HepG2 (cell line): ENCODE data around the gene CD274. TPM values are rescaled to one million over a fixed set of nuclear protein-coding genes. Genes with fewer than 3 reads are reported as not detected.

Experiments used
- ARNT2 ChIP-seq: sonication (generic); formaldehyde crosslinking; IDR thresholded peaks from 2 replicates; pipeline ENCODE4 v1.8.0; 2022; ENCODE audit warnings: mild to moderate bottlenecking, low read depth, missing genetic modification reagents, moderate library complexity
- BRCA1 ChIP-seq: sonication (generic); formaldehyde crosslinking; IDR thresholded peaks from 2 replicates; pipeline ENCODE4 v1.4.0; 2020; ENCODE audit warnings: missing genetic modification reagents
- FOXA3 ChIP-seq: IDR thresholded peaks from 2 replicates; pipeline ENCODE4 v1.6.1; 2016; ENCODE audit warnings: missing genetic modification reagents, missing compliant biosample characterization
- HOXD1 ChIP-seq: sonication (generic); formaldehyde crosslinking; IDR thresholded peaks from 2 replicates; pipeline ENCODE4 v1.5.0; 2020; ENCODE audit warnings: missing genetic modification reagents
- KDM5B ChIP-seq: sonication (generic); formaldehyde crosslinking; IDR thresholded peaks from 2 replicates; pipeline ENCODE4 v1.4.0; 2020; ENCODE audit warnings: missing genetic modification reagents, mild to moderate bottlenecking, borderline replicate concordance
- MEIS2 ChIP-seq: sonication (generic); formaldehyde crosslinking; IDR thresholded peaks from 2 replicates; pipeline ENCODE4 v1.9.0; 2021; ENCODE audit warnings: mild to moderate bottlenecking, missing genetic modification reagents
- RFXANK ChIP-seq: IDR thresholded peaks from 2 replicates; pipeline ENCODE4 v1.6.1; 2016
- ZEB1 ChIP-seq: IDR thresholded peaks from 2 replicates; pipeline ENCODE4 v1.6.1; 2012; ENCODE audit warnings: mild to moderate bottlenecking, low read depth, inconsistent platforms; ENCODE audit not compliant: insufficient replicate concordance
- ZNF441 ChIP-seq: sonication (generic); formaldehyde crosslinking; IDR thresholded peaks from 2 replicates; pipeline ENCODE4 v1.7.0; 2021; ENCODE audit warnings: missing genetic modification reagents, borderline replicate concordance
- ZNF556 ChIP-seq: sonication (generic); formaldehyde crosslinking; IDR thresholded peaks from 2 replicates; pipeline ENCODE4 v1.4.0; 2020; ENCODE audit warnings: mild to moderate bottlenecking, missing genetic modification reagents, borderline replicate concordance
- polyA plus RNA-seq, 8 experiments: library from polyadenylated mRNA; depleted of rRNA in 3 of 8; stranded (reverse) in 7 of 8; unstranded in 1 of 8; fragments of >200 nt; fragmentation: Illumina TruSeq in 4 of 8; extraction: Trizol in 4 of 8; gene quantifications; 2 replicates each; pipeline versions ENCODE4 v1.2.1 to v1.2.3, GENCODE V29; 2011 to 2016; ENCODE audit warnings: low read depth in 4 of 8, missing spikeins in 1 of 8, mixed read lengths in 1 of 8; ENCODE audit not compliant: insufficient read depth in 1 of 8
- total RNA-seq, 5 experiments: library from RNA; depleted of rRNA; stranded (reverse); fragments of >200 nt; fragmentation: Illumina TruSeq; extraction: Trizol; gene quantifications; 2 replicates each; pipeline ENCODE4 v1.2.3, GENCODE V29; 2016; ENCODE audit warnings: low read depth in 1 of 5
- TF ChIP-seq, protein P1 (sequence below): sonication (generic); formaldehyde crosslinking; IDR thresholded peaks from one replicate; pipeline ENCODE4 v1.5.1; 2020; ENCODE audit warnings: mild to moderate bottlenecking, missing genetic modification reagents; ENCODE audit errors: not compliant biosample characterization
- TF ChIP-seq, protein P2 (sequence below): sonication (generic); formaldehyde crosslinking; IDR thresholded peaks from 2 replicates; pipeline ENCODE4 v1.4.0; 2020; ENCODE audit warnings: missing genetic modification reagents
- TF ChIP-seq, protein P3 (sequence below): sonication (generic); formaldehyde crosslinking; IDR thresholded peaks from 2 replicates; pipeline ENCODE4 v1.9.0; 2022; ENCODE audit warnings: missing genetic modification reagents, mild to moderate bottlenecking, borderline replicate concordance

The CD274 gene
- total and polyA plus RNA-seq, 2 of the 13 experiments (the other 11 are each of a cell fraction or from before 2014, with no cell fraction given), result 0.17 to 0.49 TPM

DNA sequence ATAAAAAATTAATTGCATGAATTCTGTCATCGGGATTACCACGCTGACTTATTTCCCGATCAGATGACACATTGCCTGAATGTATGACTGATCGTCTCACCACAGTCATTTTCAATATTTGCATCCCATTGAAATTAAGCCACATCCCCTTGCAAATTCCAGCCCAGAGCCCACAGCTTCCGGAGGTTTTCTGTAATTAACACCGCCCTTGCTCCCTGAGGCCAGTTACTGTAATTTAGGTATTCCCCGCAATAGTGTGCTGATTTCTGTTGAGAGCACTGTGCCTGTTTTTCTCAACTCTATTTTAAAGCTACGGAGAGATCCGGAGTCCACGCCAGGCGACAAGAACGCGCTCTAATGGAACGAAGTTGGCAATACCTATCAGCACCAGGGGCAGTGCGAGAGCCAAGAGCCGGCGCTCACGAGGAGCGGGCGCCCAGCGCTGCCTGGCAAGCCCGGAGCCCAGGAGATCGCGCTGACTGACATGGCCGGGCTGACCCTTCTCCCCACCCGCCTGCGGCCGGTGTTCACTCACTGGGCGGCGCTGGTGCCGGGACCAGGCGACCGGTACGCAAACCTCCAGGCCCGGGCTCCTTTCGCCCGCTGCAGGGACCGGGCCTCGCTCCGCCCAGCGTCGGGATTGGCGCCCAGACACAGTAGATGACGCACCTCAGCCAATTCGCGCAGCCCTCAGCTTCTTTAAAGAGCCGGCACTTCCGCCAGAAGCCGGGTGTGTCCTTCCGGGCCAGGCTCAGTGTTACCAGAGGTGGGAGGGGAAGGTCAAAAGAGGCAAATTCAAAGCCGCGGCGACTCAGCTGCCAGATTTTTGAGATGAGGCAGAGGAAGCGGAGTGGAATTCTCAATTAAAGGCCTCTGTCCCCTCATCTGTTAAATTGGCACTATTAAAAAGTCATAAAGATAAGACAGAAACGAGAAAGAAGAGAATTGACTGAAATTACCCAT lies 12.8 kb upstream of the CD274 start, which contains the start of gene PLGRKT (continued):
- TF ChIP-seq, protein P1, sequence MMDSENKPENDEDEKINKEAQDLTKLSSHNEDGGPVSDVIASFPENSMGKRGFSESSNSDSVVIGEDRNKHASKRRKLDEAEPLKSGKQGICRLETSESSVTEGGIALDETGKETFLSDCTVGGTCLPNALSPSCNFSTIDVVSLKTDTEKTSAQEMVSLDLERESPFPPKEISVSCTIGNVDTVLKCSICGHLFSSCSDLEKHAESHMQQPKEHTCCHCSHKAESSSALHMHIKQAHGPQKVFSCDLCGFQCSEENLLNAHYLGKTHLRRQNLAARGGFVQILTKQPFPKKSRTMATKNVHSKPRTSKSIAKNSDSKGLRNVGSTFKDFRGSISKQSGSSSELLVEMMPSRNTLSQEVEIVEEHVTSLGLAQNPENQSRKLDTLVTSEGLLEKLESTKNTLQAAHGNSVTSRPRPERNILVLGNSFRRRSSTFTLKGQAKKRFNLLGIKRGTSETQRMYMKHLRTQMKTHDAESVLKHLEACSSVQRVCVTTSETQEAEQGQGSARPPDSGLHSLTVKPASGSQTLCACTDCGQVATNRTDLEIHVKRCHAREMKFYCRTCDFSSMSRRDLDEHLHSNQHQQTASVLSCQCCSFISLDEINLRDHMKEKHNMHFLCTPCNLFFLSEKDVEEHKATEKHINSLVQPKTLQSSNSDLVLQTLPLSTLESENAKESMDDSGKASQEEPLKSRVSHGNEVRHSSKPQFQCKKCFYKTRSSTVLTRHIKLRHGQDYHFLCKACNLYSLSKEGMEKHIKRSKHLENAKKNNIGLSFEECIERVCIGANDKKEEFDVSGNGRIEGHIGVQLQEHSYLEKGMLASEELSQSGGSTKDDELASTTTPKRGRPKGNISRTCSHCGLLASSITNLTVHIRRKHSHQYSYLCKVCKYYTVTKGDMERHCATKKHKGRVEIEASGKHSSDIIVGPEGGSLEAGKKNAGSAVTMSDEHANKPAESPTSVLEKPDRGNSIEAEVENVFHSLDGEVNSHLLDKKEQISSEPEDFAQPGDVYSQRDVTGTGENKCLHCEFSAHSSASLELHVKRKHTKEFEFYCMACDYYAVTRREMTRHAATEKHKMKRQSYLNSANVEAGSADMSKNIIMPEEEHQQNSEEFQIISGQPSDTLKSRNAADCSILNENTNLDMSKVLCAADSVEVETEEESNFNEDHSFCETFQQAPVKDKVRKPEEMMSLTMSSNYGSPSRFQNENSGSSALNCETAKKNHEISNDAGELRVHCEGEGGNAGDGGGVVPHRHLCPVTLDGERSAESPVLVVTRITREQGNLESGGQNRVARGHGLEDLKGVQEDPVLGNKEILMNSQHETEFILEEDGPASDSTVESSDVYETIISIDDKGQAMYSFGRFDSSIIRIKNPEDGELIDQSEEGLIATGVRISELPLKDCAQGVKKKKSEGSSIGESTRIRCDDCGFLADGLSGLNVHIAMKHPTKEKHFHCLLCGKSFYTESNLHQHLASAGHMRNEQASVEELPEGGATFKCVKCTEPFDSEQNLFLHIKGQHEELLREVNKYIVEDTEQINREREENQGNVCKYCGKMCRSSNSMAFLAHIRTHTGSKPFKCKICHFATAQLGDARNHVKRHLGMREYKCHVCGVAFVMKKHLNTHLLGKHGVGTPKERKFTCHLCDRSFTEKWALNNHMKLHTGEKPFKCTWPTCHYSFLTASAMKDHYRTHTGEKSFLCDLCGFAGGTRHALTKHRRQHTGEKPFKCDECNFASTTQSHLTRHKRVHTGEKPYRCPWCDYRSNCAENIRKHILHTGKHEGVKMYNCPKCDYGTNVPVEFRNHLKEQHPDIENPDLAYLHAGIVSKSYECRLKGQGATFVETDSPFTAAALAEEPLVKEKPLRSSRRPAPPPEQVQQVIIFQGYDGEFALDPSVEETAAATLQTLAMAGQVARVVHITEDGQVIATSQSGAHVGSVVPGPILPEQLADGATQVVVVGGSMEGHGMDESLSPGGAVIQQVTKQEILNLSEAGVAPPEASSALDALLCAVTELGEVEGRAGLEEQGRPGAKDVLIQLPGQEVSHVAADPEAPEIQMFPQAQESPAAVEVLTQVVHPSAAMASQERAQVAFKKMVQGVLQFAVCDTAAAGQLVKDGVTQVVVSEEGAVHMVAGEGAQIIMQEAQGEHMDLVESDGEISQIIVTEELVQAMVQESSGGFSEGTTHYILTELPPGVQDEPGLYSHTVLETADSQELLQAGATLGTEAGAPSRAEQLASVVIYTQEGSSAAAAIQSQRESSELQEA (CRISPR knock-in tag), result peak; percentile 26
- TF ChIP-seq, protein P2, sequence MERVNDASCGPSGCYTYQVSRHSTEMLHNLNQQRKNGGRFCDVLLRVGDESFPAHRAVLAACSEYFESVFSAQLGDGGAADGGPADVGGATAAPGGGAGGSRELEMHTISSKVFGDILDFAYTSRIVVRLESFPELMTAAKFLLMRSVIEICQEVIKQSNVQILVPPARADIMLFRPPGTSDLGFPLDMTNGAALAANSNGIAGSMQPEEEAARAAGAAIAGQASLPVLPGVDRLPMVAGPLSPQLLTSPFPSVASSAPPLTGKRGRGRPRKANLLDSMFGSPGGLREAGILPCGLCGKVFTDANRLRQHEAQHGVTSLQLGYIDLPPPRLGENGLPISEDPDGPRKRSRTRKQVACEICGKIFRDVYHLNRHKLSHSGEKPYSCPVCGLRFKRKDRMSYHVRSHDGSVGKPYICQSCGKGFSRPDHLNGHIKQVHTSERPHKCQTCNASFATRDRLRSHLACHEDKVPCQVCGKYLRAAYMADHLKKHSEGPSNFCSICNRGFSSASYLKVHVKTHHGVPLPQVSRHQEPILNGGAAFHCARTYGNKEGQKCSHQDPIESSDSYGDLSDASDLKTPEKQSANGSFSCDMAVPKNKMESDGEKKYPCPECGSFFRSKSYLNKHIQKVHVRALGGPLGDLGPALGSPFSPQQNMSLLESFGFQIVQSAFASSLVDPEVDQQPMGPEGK (CRISPR knock-in tag), result peak; percentile 16; the same call in 1 of the 2 replicates
- TF ChIP-seq KDM5B (CRISPR knock-in tag) (peak; percentile 84; the same call in 1 of the 2 replicates), ZNF441 (peak; percentile 87; the same call in 1 of the 2 replicates), ZEB1 (peak; percentile 32), HOXD1 (CRISPR knock-in tag) (peak; percentile 68; the same call in 1 of the 2 replicates), RFXANK (CRISPR knock-in tag) (no peak), ARNT2 (CRISPR knock-in tag) (peak; percentile 72), BRCA1 (peak; percentile 42; the same call in 1 of the 2 replicates), FOXA3 (0 out of 2 replicates have a peak, but pooled peaks have one; percentile 44), MEIS2 (CRISPR knock-in tag) (peak; percentile 15; the same call in 1 of the 2 replicates), ZNF556 (CRISPR knock-in tag) (peak; percentile 81; the same call in 1 of the 2 replicates)
- TF ChIP-seq, protein P3, sequence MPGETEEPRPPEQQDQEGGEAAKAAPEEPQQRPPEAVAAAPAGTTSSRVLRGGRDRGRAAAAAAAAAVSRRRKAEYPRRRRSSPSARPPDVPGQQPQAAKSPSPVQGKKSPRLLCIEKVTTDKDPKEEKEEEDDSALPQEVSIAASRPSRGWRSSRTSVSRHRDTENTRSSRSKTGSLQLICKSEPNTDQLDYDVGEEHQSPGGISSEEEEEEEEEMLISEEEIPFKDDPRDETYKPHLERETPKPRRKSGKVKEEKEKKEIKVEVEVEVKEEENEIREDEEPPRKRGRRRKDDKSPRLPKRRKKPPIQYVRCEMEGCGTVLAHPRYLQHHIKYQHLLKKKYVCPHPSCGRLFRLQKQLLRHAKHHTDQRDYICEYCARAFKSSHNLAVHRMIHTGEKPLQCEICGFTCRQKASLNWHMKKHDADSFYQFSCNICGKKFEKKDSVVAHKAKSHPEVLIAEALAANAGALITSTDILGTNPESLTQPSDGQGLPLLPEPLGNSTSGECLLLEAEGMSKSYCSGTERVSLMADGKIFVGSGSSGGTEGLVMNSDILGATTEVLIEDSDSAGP, result peak; percentile 94
